ENCODE measurements around the gene ZNF778.

GRCh38 chr16:89191901-89192185, 25.7 kb upstream of the ZNF778 start:
- TF ChIP-seq, protein P1, sequence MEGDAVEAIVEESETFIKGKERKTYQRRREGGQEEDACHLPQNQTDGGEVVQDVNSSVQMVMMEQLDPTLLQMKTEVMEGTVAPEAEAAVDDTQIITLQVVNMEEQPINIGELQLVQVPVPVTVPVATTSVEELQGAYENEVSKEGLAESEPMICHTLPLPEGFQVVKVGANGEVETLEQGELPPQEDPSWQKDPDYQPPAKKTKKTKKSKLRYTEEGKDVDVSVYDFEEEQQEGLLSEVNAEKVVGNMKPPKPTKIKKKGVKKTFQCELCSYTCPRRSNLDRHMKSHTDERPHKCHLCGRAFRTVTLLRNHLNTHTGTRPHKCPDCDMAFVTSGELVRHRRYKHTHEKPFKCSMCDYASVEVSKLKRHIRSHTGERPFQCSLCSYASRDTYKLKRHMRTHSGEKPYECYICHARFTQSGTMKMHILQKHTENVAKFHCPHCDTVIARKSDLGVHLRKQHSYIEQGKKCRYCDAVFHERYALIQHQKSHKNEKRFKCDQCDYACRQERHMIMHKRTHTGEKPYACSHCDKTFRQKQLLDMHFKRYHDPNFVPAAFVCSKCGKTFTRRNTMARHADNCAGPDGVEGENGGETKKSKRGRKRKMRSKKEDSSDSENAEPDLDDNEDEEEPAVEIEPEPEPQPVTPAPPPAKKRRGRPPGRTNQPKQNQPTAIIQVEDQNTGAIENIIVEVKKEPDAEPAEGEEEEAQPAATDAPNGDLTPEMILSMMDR (tag by site-specific recombination; IDR thresholded peaks at IDR 0.05), result no peak
- TF ChIP-seq ZNF223 (tag by site-specific recombination; IDR thresholded peaks at IDR 0.05), result no peak
- no peak for TF ChIP-seq ELK4 (IDR thresholded peaks at IDR 0.05; ENCODE audit: borderline replicate concordance, low read depth, low read length)
- no peak for TF ChIP-seq ZNF274 (IDR thresholded peaks at IDR 0.05; ENCODE audit: low read length)
- no peak for TF ChIP-seq ZNF274 (tag by site-specific recombination; IDR thresholded peaks at IDR 0.05; ENCODE audit: borderline replicate concordance)
- TF ChIP-seq ZNF654 (tag by site-specific recombination; IDR thresholded peaks at IDR 0.05; ENCODE audit: low read depth), result no peak
- no peak for TF ChIP-seq ZBTB49 (tag by site-specific recombination; IDR thresholded peaks at IDR 0.05; ENCODE audit: low read depth)
- no peak for TF ChIP-seq IKZF3 (tag by site-specific recombination; IDR thresholded peaks at IDR 0.05)
- TF ChIP-seq ZNF624 (tag by site-specific recombination; IDR thresholded peaks at IDR 0.05), result no peak
